GM12874 (cell line): ENCODE measurements around the gene MAST4.

Experiments used
- CTCF ChIP-seq: IDR thresholded peaks from 2 replicates; pipeline ENCODE4 v1.5.1; 2011; ENCODE audit warnings: low read depth, mild to moderate bottlenecking, control low read depth, low read length, moderate library complexity; ENCODE audit not compliant: insufficient read depth

MAST4 gene

GRCh38 chr5:67196537-67197059 is 600.4 kb downstream of the MAST4 start, which contains the start of gene CD180:
TSS of gene CD180 (minus strand) at chr5:67196799. CDS start at chr5:67196641, 158 bp downstream.
- TF ChIP-seq CTCF: no peak

GRCh38 chr5:67197536-67197935 is 601.3 kb downstream of the MAST4 start:
- no peak for TF ChIP-seq CTCF

GRCh38 chr5:67198917-67199316 is 602.7 kb downstream of the MAST4 start:
- no peak for TF ChIP-seq CTCF

- TF ChIP-seq CTCF: no peak
These were observed 603.7 kb downstream of the MAST4 start for GRCh38 chr5:67199859-67200258.

- TF ChIP-seq CTCF: no peak
These were observed 604.8 kb downstream of the MAST4 start for GRCh38 chr5:67200809-67201562.

GRCh38 chr5:67201897-67202549 is 605.8 kb downstream of the MAST4 start:
- no peak for TF ChIP-seq CTCF

GRCh38 chr5:67202828-67203227 is 606.6 kb downstream of the MAST4 start:
- no peak for TF ChIP-seq CTCF
